Fibroblast of mammary gland (primary cell): ENCODE results near the gene CRKL.

Experiments
- DNase-seq: peaks from one replicate; pipeline ENCODE4 v3.0.0-alpha.2; 2010; ENCODE audit warnings: low read depth
- H3K4me3 ChIP-seq: 2 replicates; pipeline ENCODE4 v1.5.1; 2011; ENCODE audit warnings: low read depth, mild to moderate bottlenecking, low read length, moderate library complexity; ENCODE audit not compliant: control insufficient read depth
- TF ChIP-seq, protein P1 (sequence below): conservative IDR thresholded peaks from 2 replicates; pipeline ENCODE4 v1.5.1; 2011; ENCODE audit warnings: low read depth, low read length, inconsistent platforms; ENCODE audit not compliant: control insufficient read depth, insufficient read depth

CRKL gene

DNA sequence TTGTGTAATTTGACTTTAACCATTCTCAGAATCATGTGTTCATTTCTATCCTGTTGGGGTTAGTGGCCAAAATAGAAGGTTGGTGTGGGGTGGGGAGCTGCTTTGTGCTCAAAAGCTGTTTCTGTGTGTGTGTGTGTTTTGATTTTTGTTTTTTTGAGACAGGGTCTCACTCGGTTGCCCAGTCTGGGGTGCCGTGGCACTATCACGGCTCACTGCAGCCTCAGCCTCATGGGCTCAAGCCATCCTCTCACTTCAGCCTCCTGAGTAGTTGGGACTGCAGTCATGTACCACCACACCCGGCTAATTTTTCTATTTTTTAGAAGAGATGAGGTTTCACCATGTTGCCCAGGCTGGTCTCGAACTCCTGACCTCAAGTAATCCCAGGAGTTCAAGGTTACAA is 31.8 kb downstream of the CRKL start:
- DNase-seq = no peak
- H3K4me3 ChIP-seq = no peak overlapping the region
- TF ChIP-seq, protein P1, sequence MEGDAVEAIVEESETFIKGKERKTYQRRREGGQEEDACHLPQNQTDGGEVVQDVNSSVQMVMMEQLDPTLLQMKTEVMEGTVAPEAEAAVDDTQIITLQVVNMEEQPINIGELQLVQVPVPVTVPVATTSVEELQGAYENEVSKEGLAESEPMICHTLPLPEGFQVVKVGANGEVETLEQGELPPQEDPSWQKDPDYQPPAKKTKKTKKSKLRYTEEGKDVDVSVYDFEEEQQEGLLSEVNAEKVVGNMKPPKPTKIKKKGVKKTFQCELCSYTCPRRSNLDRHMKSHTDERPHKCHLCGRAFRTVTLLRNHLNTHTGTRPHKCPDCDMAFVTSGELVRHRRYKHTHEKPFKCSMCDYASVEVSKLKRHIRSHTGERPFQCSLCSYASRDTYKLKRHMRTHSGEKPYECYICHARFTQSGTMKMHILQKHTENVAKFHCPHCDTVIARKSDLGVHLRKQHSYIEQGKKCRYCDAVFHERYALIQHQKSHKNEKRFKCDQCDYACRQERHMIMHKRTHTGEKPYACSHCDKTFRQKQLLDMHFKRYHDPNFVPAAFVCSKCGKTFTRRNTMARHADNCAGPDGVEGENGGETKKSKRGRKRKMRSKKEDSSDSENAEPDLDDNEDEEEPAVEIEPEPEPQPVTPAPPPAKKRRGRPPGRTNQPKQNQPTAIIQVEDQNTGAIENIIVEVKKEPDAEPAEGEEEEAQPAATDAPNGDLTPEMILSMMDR = no peak

DNA sequence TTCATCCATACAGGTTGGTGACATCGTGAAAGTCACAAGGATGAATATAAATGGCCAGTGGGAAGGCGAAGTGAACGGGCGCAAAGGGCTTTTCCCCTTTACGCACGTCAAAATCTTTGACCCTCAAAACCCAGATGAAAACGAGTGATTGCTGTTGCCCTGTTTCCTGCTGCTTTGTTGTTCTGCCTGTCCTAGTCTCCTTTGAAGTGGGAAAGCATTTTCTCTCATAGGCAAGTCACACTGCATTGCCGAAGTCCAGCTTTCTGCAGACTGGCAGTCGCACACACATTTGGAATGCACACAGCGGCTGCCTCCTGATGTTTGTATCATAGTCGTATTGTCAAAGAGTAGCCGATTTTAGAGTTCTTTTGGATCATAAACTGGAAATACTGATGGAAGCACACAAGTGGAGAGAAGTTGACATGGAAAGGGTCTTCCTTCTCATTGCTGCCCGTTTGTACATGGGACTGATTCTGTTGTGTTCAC is 32.5 kb downstream of the CRKL start:
- DNase-seq = no peak
- H3K4me3 ChIP-seq = no peak overlapping the region
- TF ChIP-seq, protein P1 = no peak

DNA sequence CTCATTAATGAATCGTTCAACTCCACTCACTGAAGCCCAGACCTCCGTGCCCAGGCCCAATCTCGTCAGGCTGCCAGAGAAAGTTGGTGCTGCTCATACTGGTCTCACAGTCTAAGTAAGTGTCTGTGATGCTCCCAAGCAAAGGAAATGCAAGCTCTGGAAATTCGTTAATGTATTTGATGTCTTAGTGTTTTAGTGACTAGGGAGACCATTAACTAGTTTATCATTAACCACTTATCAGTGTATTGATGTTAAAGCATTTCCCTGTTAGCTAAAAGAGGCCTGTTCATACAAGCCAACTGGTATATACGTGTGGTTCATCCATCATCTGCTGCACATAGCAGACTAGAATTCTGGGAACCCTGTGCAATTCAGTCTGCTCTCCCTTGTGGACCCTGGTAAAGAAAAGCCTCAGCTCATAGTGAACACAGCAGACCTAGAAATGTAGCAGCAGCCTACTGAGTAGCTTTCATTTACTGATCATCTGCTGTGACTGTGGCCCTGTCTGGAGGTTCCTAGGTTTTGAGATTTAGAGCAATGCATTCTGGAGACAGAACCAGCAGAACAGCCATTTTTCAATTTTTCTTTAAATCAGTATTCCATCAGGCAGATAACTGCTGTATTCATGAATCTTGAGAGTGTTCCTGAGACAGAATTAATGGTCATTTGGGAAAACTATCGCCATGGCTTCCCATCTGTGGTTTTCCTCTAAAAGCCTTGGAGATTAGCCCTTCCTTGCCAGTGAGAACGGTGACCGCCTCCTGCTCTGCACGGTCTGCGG is 34.1 kb downstream of the CRKL start:
- no peak for DNase-seq
- TF ChIP-seq, protein P1 = no peak
- H3K4me3 ChIP-seq = no peak overlapping the region

DNA sequence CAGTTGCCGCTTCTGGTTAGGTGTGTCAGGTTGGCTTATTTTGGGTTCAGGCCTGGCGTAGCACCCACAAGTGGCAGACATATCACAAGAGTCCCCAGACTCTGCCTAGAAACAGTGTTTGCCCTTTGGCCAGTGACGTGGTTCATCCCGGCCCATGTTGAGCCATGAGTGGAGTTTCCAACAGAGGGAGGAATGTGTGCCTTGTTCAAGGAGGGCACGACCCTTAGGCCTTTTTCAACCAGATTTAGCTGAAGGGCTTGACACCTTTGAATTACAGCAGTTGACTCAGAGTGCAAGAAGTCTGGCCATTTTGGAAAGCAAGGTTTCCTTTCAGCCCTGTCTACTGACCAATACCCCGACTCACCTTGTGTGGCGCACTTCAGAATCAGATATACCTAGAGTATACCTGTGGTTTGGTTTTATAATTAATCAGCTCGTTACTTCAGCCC is 34.7 kb downstream of the CRKL start:
- DNase-seq = no peak
- no peak overlapping the region for H3K4me3 ChIP-seq
- TF ChIP-seq, protein P1 = no peak

DNA sequence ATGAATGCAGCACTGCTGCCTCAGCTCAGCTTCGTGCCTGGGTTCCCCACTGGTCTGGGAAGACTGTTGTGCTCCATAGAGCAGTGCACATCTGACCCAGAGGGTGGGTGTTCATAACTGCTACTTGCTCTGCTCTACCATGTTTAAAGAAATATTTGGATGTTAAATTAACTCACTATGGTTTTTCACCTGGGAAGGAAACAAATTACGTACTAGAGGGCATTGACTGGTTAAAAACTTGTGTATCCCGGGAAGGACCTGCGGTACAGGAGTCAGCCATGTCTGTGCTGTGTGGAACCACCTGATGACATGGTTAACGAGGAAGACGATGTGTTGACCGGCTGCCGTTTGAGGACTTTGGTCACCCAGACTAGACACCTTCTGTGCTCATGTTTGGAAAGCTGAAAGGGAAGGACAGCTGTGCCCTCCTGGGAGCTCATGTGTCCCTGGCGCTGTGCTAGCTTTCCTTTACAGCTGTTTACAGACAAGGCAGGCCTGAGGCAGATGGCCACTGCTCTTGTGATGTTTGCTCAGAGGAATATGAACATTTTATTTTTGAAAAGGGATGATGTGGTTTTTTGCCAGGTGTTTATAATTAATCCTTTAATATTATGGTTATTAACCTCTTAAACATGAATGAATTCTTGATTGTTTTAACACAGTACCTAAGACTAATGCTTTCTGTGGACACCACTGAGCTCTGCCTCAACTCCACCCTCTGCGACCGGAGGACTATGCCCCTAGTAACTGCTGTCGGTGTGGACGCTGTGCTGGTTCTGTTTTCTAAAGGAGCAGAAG is 35.5 kb downstream of the CRKL start:
- no peak overlapping the region for H3K4me3 ChIP-seq
- DNase-seq = no peak
- TF ChIP-seq, protein P1 = no peak

DNA sequence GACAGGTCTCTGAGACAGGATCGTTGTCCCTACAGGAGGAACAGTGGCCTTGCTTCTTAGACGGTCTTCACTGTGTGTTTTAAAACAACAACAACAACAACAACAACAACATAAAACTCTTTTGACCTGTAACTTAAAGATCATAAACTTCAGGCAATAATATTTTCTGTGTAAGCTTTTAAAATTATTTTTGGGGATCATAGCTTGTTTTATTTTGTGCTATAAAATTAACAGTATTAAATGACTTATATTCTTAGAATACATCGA is 36.1 kb downstream of the CRKL start:
- TF ChIP-seq, protein P1 = no peak
- DNase-seq = no peak
- no peak overlapping the region for H3K4me3 ChIP-seq
